WTC11 (cell line): ENCODE results near the gene TBCE.

ENCODE experiments used
- CTCF ChIP-seq: fragments of 200-600 bp; IDR thresholded peaks from 2 replicates; pipeline ENCODE4 v1.8.0; 2022; ENCODE audit warnings: antibody characterized with exemption
- FOXJ3 ChIP-seq: sonication (generic); formaldehyde crosslinking; IDR thresholded peaks from 2 replicates; pipeline ENCODE4 v1.9.0; 2021; ENCODE audit warnings: missing genetic modification reagents, mild to moderate bottlenecking, borderline replicate concordance
- GTF2I ChIP-seq: fragments of 250-450 bp; sonication (Bioruptor Pico); conservative IDR thresholded peaks from 2 replicates; pipeline ENCODE4 v1.4.0; 2021; ENCODE audit warnings: mild to moderate bottlenecking
- MYBL2 ChIP-seq: sonication (generic); formaldehyde crosslinking; IDR thresholded peaks from 2 replicates; pipeline ENCODE4 v1.8.1; 2023; ENCODE audit warnings: mild to moderate bottlenecking, moderate library complexity, missing genetic modification reagents
- NFYB ChIP-seq: sonication (generic); formaldehyde crosslinking; conservative IDR thresholded peaks from 2 replicates; pipeline ENCODE4 v1.8.0; 2022; ENCODE audit warnings: low read depth, missing genetic modification reagents
- RELA ChIP-seq: sonication (generic); formaldehyde crosslinking; IDR thresholded peaks from 2 replicates; pipeline ENCODE4 v1.8.1; 2022; ENCODE audit warnings: missing genetic modification reagents, mild to moderate bottlenecking, borderline replicate concordance
- ZNF232 ChIP-seq: sonication (generic); formaldehyde crosslinking; IDR thresholded peaks from 2 replicates; pipeline ENCODE4 v1.8.0; 2022; ENCODE audit warnings: mild to moderate bottlenecking, missing genetic modification reagents
- TF ChIP-seq, protein P1 (sequence below): sonication (generic); formaldehyde crosslinking; IDR thresholded peaks from 2 replicates; pipeline ENCODE4 v1.8.1; 2023; ENCODE audit warnings: mild to moderate bottlenecking, missing genetic modification reagents, moderate library complexity
- TF ChIP-seq, protein P2 (sequence below): sonication (generic); formaldehyde crosslinking; IDR thresholded peaks from 2 replicates; pipeline ENCODE4 v1.8.1; 2023; ENCODE audit warnings: mild to moderate bottlenecking, missing genetic modification reagents
- TF ChIP-seq, protein P3 (sequence below): sonication (generic); formaldehyde crosslinking; IDR thresholded peaks from 2 replicates; pipeline ENCODE4 v1.8.1; 2022; ENCODE audit warnings: low read depth, mild to moderate bottlenecking, moderate library complexity, missing genetic modification reagents, borderline replicate concordance

DNA sequence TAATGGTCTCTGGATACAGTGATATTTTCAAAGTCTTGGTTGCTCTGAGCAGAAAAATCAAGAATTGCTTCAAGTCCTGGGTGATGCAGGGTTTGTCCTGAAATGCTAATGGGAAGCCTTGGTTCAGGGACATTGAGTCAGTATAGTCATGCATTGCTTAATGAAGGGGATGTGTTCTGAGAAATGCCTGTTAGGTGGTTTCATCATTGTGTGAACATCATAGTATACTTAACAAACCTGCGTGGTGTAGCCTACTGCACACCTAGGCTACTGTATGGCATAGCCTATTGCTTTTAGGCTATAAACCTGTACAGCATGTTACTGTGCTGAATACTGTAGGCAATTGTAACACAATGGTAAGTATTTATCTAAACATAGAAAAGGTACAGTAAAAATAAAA is 36.4 kb downstream of the TBCE start:
- TF ChIP-seq CTCF (no peak), RELA (no peak), MYBL2 (CRISPR knock-in tag) (no peak), NFYB (CRISPR knock-in tag) (no peak), ZNF232 (CRISPR knock-in tag) (no peak), FOXJ3 (no peak), GTF2I (CRISPR knock-in tag) (no peak)
- TF ChIP-seq, protein P1, sequence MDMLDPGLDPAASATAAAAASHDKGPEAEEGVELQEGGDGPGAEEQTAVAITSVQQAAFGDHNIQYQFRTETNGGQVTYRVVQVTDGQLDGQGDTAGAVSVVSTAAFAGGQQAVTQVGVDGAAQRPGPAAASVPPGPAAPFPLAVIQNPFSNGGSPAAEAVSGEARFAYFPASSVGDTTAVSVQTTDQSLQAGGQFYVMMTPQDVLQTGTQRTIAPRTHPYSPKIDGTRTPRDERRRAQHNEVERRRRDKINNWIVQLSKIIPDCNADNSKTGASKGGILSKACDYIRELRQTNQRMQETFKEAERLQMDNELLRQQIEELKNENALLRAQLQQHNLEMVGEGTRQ (CRISPR knock-in tag) = no peak
- TF ChIP-seq, protein P2, sequence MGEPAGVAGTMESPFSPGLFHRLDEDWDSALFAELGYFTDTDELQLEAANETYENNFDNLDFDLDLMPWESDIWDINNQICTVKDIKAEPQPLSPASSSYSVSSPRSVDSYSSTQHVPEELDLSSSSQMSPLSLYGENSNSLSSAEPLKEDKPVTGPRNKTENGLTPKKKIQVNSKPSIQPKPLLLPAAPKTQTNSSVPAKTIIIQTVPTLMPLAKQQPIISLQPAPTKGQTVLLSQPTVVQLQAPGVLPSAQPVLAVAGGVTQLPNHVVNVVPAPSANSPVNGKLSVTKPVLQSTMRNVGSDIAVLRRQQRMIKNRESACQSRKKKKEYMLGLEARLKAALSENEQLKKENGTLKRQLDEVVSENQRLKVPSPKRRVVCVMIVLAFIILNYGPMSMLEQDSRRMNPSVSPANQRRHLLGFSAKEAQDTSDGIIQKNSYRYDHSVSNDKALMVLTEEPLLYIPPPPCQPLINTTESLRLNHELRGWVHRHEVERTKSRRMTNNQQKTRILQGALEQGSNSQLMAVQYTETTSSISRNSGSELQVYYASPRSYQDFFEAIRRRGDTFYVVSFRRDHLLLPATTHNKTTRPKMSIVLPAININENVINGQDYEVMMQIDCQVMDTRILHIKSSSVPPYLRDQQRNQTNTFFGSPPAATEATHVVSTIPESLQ (CRISPR knock-in tag) = no peak
- TF ChIP-seq, protein P3, sequence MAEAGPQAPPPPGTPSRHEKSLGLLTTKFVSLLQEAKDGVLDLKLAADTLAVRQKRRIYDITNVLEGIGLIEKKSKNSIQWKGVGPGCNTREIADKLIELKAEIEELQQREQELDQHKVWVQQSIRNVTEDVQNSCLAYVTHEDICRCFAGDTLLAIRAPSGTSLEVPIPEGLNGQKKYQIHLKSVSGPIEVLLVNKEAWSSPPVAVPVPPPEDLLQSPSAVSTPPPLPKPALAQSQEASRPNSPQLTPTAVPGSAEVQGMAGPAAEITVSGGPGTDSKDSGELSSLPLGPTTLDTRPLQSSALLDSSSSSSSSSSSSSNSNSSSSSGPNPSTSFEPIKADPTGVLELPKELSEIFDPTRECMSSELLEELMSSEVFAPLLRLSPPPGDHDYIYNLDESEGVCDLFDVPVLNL (CRISPR knock-in tag) = no peak
